Retinal pigment epithelial cell (primary cell): ENCODE data around the gene RHOBTB1.

Experiments used
- DNase-seq: peaks from one replicate; pipeline ENCODE4 v3.0.0-alpha.2; 2010; ENCODE audit warnings: low read depth
- H3K4me3 ChIP-seq: 2 replicates; pipeline ENCODE4 v1.5.1; 2011; ENCODE audit warnings: mild to moderate bottlenecking, low read length, control low read depth, moderate library complexity
- TF ChIP-seq, protein P1 (sequence below): conservative IDR thresholded peaks from 2 replicates; pipeline ENCODE4 v1.5.1; 2011; ENCODE audit warnings: low read depth, low read length, control low read depth, inconsistent platforms

RHOBTB1 gene

DNA sequence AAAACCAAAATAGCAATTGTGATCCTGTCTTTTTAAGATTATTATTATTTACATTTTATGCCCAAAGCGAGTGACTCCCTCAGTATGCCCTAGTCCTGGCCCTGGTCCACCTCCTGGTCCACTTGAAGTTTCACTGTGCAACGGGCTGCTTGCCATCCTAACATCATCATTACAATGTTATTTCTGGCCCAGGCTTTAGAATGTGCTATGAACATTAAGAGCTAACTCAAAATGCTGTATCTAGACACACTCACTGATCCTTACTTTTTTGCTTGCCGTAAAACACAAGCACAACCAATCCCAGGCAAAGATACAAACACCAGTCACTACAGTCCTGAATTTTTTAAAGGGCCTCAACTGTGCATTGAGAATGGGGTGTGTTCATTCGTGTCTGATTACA lies 38.4 kb downstream of the RHOBTB1 start:
- H3K4me3 ChIP-seq = no peak overlapping the region
- no peak for DNase-seq
- TF ChIP-seq, protein P1, sequence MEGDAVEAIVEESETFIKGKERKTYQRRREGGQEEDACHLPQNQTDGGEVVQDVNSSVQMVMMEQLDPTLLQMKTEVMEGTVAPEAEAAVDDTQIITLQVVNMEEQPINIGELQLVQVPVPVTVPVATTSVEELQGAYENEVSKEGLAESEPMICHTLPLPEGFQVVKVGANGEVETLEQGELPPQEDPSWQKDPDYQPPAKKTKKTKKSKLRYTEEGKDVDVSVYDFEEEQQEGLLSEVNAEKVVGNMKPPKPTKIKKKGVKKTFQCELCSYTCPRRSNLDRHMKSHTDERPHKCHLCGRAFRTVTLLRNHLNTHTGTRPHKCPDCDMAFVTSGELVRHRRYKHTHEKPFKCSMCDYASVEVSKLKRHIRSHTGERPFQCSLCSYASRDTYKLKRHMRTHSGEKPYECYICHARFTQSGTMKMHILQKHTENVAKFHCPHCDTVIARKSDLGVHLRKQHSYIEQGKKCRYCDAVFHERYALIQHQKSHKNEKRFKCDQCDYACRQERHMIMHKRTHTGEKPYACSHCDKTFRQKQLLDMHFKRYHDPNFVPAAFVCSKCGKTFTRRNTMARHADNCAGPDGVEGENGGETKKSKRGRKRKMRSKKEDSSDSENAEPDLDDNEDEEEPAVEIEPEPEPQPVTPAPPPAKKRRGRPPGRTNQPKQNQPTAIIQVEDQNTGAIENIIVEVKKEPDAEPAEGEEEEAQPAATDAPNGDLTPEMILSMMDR = no peak

DNA sequence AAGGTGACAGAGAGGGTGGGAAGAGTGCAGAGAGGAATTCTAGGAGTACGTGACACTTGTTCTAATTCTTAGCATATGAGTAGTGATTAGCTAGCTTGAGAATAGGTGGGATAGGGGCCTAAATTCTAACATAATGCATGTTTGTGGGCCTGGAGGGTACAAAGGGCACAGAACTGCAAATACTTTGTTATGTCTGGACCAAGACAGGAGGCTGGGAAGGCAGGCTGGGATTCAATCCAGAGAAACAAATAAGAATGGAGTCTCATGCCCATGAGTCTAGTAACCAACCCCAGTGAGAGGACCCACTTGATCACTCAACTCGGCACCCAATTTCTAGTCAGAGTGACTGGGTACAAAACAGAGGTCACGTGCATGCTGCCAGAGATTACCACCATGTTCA lies 40.9 kb downstream of the RHOBTB1 start:
- TF ChIP-seq, protein P1 = no peak

DNA sequence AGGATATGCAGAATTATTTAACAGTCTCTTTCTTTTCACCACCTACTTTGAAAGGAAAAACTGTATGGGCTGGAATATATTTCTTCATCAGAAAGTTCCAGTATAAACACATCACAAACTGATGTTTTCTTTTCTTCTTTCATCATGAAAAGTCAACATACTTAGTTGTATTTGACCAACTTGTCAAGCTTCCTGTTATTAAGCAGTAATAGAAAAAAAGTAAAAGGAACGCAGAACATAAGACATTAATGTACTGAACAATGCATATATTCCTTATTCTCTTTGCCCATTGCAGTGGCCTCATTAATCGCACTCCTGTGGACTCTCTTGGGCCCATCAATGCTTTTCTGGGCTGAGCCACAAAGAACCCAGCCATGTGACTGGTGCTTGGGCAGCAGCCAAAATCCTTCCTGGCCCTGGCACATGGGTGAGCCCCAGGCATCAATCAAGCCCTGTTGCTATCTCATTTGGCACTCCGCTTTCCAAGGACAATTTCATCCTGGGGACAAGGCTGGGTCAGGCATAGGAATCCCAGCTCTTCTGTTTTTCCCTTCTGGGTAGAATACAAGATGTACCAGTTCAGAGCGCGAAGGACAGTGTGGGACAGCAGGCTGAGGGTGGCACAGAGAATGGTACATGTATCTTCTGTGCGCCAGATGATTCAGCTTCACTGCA lies 42.3 kb downstream of the RHOBTB1 start:
- TF ChIP-seq, protein P1 = no peak
- no peak overlapping the region for H3K4me3 ChIP-seq
- no peak for DNase-seq

More for the DNA sequence above, 40.9 kb downstream of the RHOBTB1 start:
- H3K4me3 ChIP-seq = no peak overlapping the region
- no peak for DNase-seq

DNA sequence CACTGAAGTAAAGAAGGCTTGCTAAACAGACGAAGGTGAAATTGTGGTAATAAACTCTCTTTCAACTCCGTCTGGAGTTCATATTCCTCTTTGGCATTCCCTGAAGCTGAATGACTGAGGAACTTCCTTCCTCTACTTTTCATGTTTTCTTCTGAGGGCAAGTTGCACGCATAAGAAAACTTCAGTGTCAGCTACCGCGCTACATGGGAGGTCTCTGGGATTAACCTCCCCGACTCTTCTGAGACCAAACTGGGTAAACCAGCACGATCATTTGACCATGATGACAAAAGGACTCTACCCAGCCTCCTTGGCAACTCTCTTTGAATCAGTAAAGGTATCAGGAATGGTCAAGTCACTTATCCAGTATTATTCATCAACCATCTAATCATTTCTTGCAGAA lies 44.7 kb downstream of the RHOBTB1 start:
- H3K4me3 ChIP-seq = no peak overlapping the region
- TF ChIP-seq, protein P1 = no peak
- DNase-seq = no peak

DNA sequence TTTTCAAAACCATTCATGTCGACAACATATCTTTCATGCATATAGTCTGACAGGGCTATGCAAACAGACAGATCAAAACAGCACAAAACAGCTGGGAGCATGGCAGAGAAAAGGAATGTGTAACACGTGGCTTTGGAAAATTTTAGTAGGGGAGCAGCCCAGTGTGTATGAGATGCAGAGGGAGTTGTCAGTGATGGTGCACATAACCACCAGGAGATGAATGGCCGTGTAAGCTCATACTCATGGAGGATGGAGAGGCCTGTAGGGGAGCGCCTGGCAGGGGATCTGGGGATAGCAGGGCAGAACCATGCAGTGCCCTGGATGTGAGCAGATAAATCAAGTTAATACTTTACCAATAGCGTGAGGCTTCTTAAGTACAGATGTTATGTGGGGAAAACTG lies 45.7 kb downstream of the RHOBTB1 start:
- no peak for DNase-seq
- TF ChIP-seq, protein P1 = no peak
- H3K4me3 ChIP-seq = no peak overlapping the region

DNA sequence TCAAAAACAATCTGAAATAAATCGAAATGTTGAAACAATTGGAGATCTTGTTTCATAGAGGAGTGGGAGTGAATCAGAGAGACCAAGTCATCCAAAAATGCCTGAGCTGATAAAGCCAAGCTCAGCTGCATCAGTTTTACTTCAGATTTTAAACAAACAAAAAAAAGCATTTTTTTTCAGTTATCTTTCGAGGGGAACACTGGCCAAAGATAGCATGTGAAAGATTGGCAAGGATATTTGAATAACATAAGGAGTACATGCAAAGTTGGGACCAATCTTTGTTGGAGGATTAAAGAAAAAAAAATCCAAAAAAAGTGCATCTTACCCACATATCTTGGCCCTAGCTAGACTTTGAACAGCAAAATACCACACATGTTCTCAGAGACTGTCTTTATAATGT lies 47.2 kb downstream of the RHOBTB1 start:
- no peak for DNase-seq
- TF ChIP-seq, protein P1 = no peak
- H3K4me3 ChIP-seq = no peak overlapping the region

DNA sequence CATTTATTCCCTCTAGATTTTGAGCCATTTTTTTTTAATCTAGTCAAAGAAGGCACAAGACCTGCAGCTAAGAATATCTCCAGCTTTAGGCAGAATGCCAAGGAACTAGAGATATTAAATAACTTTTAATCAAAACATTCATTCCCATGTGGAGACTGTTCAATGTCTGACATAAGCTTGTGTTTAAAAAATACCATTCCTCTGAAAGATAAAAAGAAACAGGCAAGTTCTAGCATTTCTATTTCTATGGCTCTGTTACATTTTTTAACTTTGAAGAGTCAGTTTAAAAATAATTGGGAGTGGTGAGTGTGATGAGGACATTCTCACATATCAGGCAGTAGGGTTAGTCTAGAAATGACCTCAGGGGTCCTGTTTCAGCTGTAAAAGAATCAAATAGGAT lies 48.0 kb downstream of the RHOBTB1 start:
- no peak for DNase-seq
- TF ChIP-seq, protein P1 = no peak
- no peak overlapping the region for H3K4me3 ChIP-seq
